ENCODE results near the gene ALDH18A1. TPM values are rescaled to one million over a fixed set of nuclear protein-coding genes. Genes with fewer than 3 reads are reported as not detected.
"Not testable (repeated sequence)": the region's sequence is repeated elsewhere in the genome, so short reads cannot be mapped to it uniquely, and the experiment has no call there.

ALDH18A1 gene
- polyA plus RNA-seq, 3 donors, result 12.1 to 26.6 (median 12.4) TPM

DNA sequence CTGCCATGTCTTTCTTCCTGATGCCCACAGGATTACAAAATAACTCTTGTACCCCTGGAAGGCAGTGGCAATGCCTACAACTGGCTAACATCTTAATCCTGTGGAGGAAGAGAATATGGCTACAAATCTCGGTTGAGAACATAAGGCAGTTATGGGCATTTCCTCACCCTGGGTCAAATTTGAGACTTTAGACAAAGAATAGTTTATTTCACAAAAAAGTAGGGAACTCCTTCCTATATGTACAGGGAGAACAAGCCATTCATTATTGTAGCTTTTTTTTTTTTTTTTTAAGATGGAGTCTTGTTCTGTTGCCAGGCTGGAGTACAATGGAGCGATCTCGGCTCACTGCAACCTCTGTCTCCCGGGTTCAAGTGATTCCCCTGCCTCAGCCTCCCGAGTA, 2.6 kb downstream of the ALDH18A1 start:
- WGBS, 3 donors, result 91 to 96% (median 92%) methylated on average over 5 of the region's 5 CpGs

DNA sequence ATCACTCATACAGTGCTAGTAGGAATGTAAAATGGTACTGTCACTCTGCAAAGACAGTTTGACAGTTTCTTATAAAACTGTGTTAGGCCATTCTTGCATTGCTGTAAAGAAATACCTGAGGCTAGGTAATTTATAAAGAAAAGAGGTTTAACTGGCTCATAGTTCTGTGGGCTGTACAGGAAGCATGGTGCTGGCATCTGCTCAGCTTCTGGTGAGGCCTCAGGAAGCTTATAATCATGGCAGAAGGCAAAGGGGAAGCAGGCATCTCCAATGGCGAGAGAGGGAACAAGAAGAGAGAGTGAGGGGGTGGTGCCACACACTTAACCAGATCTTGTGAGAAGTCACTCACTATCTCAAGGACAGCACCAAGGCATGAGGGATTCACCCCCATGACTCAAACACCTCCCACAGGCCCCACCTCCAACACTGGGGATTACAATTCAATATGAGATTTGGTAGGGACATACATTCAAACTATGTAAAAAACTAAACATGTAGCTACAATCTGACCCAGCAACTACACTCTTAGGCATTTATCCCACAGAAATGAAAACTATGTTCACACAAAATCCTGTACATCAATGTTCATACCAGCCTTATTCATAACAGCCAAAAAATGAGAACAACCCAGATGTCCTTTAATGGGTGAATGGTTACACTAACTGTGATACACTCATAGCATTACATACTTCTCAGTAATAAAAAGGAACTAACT, 5.0 kb downstream of the ALDH18A1 start:
- 50 to 100% (median 93%) methylated on average over 1 of the region's 1 CpG for WGBS, 3 donors
- H3K27ac ChIP-seq (ENCODE audit: low read depth, low read length), result no peak overlapping the region

More for the DNA sequence above, 2.6 kb downstream of the ALDH18A1 start:
- H3K27ac ChIP-seq (ENCODE audit: low read depth, low read length), result no peak overlapping the region

DNA sequence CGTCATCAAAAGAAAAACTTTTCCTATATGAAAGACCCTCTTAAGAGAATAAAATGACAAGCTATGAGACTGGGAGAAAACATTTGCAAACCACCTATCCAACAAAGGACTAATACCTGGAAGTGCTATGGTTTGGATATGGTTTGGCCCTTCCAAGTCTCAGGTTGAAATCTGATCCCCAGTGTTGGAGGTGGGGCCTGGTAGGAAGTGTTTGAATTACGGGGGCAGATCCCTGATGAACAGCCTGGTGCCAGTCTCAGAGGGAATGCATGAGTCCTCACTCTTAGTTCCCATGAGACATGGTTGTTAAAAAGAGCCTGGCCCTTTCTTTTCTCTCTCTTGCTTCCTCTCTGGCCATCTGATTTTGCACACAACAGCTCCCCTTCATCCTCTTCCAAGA, 6.3 kb downstream of the ALDH18A1 start:
- no peak overlapping the region for H3K27ac ChIP-seq (ENCODE audit: low read depth, low read length)
- 52 to 80% (median 78%) methylated on average over 2 of the region's 2 CpGs for WGBS, 3 donors

GRCh38 chr10:95648138-95648537, 8.4 kb downstream of the ALDH18A1 start:
- H3K27ac ChIP-seq (ENCODE audit: low read depth, low read length), result no peak overlapping the region
- WGBS, 3 donors, result 88 to 100% (median 98%) methylated on average over 1 of the region's 1 CpG

DNA sequence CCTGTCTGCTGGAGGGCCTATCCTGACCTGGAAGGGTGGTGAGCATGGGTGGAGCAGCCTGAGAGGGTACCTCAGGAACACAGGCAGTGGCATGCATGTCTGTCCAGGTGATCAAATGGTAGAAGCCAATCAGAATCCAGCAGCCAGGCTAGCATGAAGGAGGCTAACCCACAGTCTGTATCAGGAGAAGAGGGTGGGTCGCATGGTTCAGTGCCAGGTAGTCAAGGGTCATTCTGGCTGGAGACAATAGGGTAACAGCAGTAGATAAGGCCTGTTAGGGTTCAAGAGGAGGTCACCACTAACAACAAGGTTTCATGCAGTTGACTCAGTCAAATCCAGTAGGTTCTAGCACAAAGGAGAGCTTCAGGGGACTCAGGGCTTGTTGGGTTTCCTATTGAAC, 10.4 kb downstream of the ALDH18A1 start:
- H3K27ac ChIP-seq (ENCODE audit: low read depth, low read length), result no peak overlapping the region
- WGBS, 3 donors, result 81 to 100% (median 87%) methylated on average over 1 of the region's 1 CpG

DNA sequence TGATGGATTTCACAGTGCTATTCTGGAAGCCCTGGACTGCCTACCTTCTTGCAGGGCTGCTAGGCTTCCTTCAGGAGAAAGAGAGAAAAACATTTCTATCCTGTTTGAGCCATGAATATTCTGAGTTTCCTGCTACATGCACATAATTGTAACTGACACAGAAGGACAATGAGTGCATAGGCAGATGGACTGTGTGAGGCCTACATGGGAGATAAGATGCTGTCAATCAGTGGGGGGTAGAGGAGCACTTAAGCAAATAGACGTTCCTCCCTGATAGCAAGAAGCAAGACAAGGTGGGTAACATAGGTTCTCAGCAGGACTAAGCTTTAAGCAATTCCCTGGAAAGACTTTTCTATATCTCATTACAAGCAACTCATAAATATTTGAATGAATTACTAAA, 11.6 kb downstream of the ALDH18A1 start:
- WGBS, 3 donors, result 41 to 65% (median 58%) methylated on average over 1 of the region's 1 CpG
- H3K27ac ChIP-seq (ENCODE audit: low read depth, low read length), result no peak overlapping the region

GRCh38 chr10:95640891-95641315, 15.6 kb downstream of the ALDH18A1 start:
- WGBS, 3 donors, result 95 to 100% (median 100%) methylated on average over 1 of the region's 1 CpG
- H3K27ac ChIP-seq (ENCODE audit: low read depth, low read length), result no peak overlapping the region

- WGBS, 3 donors, result 83 to 98% (median 97%) methylated on average over 4 of the region's 4 CpGs
- H3K27ac ChIP-seq (ENCODE audit: low read depth, low read length), result no peak overlapping the region
Observed at GRCh38 chr10:95637911-95638310, 18.6 kb downstream of the ALDH18A1 start.

GRCh38 chr10:95637140-95637539, 19.4 kb downstream of the ALDH18A1 start:
- no peak overlapping the region for H3K27ac ChIP-seq (ENCODE audit: low read depth, low read length)
- 88 to 97% (median 97%) methylated on average over 10 of the region's 10 CpGs for WGBS, 3 donors

DNA sequence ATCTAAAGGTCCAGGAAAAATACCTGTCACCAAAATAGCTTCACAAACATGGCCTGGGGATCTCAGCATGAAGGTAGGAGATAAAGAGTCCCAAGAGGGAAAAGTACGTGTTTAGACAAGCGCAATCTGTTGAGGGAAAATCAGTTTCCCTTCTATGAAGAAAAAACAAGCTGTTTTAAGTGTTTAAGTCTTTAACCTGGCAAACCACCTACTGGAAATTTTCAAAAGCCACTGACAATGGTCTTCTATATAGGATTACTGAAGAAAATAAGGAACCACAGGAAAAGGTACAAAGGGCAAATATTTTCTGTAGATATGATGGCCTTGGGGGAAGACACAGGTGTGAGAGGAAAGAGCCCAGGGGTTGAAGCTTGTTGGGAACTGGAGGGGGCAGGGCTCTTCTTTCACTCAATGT, 21.2 kb downstream of the ALDH18A1 start:
- H3K27ac ChIP-seq (ENCODE audit: low read depth, low read length), result no peak overlapping the region
- WGBS, 3 donors, result 49 to 91% (median 87%) methylated on average over 2 of the region's 2 CpGs

GRCh38 chr10:95628786-95629185, 27.7 kb downstream of the ALDH18A1 start:
- H3K27ac ChIP-seq (ENCODE audit: low read depth, low read length), result no peak overlapping the region

GRCh38 chr10:95626500-95626899, 30.0 kb downstream of the ALDH18A1 start:
- H3K27ac ChIP-seq (ENCODE audit: low read depth, low read length), result no peak overlapping the region
- 90 to 96% (median 95%) methylated on average over 4 of the region's 4 CpGs for WGBS, 3 donors

More at GRCh38 chr10:95628786-95629185, 27.7 kb downstream of the ALDH18A1 start:
- WGBS, 3 donors, result 83 to 97% (median 97%) methylated on average over 1 of the region's 1 CpG

- 88 to 93% (median 90%) methylated on average over 4 to 5 of the region's 5 CpGs for WGBS, 3 donors
- H3K27ac ChIP-seq (ENCODE audit: low read depth, low read length), result not testable (repeated sequence)
Observed at GRCh38 chr10:95620415-95620814, 36.1 kb downstream of the ALDH18A1 start.

DNA sequence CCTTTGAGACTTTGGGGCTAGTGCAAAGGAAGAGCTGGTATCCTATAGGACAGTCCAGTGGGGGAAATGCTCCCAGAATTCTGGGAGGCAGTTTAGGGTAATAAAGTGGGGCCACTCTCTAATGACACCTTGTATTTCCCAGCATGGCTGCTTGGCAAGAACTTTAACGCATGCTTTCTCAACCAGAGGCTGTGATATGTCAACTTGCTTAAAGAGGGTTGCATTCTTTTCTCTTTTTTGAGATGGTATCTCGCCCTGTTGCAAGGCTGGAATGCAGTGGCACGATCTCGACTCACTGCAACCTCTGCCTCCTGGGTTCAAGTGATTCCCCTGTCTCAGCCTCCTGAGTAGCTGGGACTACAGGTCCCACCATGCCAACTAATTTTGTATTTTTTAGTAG, 38.4 kb downstream of the ALDH18A1 start:
- no peak overlapping the region for H3K27ac ChIP-seq (ENCODE audit: low read depth, low read length)
- 87 to 92% (median 90%) methylated on average over 4 of the region's 4 CpGs for WGBS, 3 donors

DNA sequence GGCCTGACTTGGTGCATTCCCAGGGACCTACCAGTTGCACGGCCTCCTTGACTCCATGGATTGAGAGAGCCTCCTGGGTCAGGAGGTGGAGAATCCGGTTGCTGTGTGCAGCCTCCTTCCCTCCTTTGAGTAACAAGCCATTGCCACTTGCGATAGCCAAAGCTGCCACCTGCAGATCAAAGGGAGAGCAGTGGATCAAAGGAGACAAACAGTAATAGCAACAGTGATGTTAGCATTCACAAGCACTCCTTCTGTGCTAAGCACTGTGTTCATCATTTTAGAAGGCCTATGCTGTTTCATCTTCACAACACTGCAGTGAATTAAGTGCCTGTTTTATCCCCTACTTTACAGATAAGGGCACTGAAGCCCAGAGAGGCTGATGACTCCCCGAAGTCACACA, 40.1 kb downstream of the ALDH18A1 start:
- no peak overlapping the region for H3K27ac ChIP-seq (ENCODE audit: low read depth, low read length)
- WGBS, 3 donors, result 83 to 92% (median 87%) methylated on average over 4 of the region's 4 CpGs

GRCh38 chr10:95613330-95613729, 43.2 kb downstream of the ALDH18A1 start:
- 69 to 86% (median 86%) methylated on average over 2 of the region's 2 CpGs for WGBS, 3 donors
- no peak overlapping the region for H3K27ac ChIP-seq (ENCODE audit: low read depth, low read length)

GRCh38 chr10:95610727-95611126, 45.8 kb downstream of the ALDH18A1 start:
- WGBS, 3 donors, result 92 to 96% (median 95%) methylated on average over 3 of the region's 3 CpGs

GRCh38 chr10:95606922-95607321, 49.6 kb downstream of the ALDH18A1 start:
- WGBS, 3 donors, result 78 to 81% (median 79%) methylated on average over 3 of the region's 3 CpGs
- no peak overlapping the region for H3K27ac ChIP-seq (ENCODE audit: low read depth, low read length)

More at GRCh38 chr10:95610727-95611126, 45.8 kb downstream of the ALDH18A1 start:
- H3K27ac ChIP-seq (ENCODE audit: low read depth, low read length), result no peak overlapping the region

GRCh38 chr10:95605163-95605562, 51.3 kb downstream of the ALDH18A1 start:
- 80 to 93% (median 87%) methylated on average over 3 of the region's 3 CpGs for WGBS, 3 donors
- H3K27ac ChIP-seq (ENCODE audit: low read depth, low read length), result no peak overlapping the region

DNA sequence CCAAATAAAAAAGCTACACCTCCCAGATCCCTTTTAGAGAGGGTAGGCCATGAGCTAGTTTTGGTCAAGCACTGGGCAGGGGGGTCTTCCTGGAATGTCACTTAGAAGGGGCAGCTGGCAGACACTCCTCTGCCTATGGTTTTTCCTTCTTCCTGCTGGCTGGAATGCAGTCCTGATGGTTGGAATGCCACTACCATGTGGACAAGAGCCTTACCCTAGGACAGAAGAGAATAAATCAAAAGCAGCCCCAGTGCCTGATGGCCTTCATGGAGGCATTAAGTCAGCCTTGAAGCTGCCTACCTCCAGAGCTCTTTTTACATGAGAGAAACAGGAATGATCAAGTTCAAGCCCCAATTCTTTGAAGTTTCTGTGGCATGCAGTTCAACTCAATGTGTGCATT, 51.9 kb downstream of the ALDH18A1 start:
- H3K27ac ChIP-seq (ENCODE audit: low read depth, low read length), result no peak overlapping the region
